ENCODE measurements around the gene C19orf44.
"Not testable (repeated sequence)": the region's sequence is repeated elsewhere in the genome, so short reads cannot be mapped to it uniquely, and the experiment has no call there.

C19orf44 gene

DNA sequence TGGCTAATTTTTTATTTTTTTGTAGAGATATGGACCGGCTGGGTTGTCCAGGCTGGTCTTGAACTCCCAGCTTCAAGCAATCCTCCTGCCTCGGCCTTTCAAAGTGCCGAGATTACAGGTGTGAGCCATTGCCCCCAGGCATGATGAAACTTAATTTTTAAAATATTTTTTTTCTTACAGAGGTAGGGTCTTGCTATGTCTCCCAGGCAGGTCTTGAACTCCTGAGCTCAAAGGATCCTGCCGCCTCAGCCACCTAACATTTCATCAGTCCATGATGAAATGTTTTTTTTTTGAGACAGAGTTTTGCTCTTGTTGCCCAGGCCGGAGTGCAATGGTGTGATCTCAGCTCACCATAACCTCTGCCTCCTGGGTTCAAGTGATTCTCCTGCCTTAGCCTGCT lies 12.4 kb downstream of the C19orf44 start:
- no peaks in the 10 kb centered on the region for H4K20me1 ChIP-seq (ENCODE audit: insufficient read depth)
- no peak overlapping the region for H3K4me3 ChIP-seq (IDR thresholded peaks at IDR 0.05; ENCODE audit: insufficient read depth, low read depth, low read length)
- no peaks in the 10 kb centered on the region for H3K36me3 ChIP-seq (ENCODE audit: insufficient read depth)
- no peak overlapping the region for H3K27ac ChIP-seq
- TF ChIP-seq, protein P1, sequence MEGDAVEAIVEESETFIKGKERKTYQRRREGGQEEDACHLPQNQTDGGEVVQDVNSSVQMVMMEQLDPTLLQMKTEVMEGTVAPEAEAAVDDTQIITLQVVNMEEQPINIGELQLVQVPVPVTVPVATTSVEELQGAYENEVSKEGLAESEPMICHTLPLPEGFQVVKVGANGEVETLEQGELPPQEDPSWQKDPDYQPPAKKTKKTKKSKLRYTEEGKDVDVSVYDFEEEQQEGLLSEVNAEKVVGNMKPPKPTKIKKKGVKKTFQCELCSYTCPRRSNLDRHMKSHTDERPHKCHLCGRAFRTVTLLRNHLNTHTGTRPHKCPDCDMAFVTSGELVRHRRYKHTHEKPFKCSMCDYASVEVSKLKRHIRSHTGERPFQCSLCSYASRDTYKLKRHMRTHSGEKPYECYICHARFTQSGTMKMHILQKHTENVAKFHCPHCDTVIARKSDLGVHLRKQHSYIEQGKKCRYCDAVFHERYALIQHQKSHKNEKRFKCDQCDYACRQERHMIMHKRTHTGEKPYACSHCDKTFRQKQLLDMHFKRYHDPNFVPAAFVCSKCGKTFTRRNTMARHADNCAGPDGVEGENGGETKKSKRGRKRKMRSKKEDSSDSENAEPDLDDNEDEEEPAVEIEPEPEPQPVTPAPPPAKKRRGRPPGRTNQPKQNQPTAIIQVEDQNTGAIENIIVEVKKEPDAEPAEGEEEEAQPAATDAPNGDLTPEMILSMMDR (conservative IDR thresholded peaks at IDR 0.05; ENCODE audit: low read depth, low read length), result no peak
- no peaks in the 10 kb centered on the region for H3K79me2 ChIP-seq (ENCODE audit: insufficient read depth, low read depth)
- no peak overlapping the region for H2AFZ ChIP-seq (ENCODE audit: low read depth)
- no peaks in the 10 kb centered on the region for H3K4me1 ChIP-seq (ENCODE audit: low read depth, poor library complexity, severe bottlenecking)
- H3K27me3 ChIP-seq (ENCODE audit: insufficient read depth, low read depth), result no peaks in the 10 kb centered on the region
- no peak overlapping the region for H3K9ac ChIP-seq
- H3K4me2 ChIP-seq, result no peak overlapping the region

DNA sequence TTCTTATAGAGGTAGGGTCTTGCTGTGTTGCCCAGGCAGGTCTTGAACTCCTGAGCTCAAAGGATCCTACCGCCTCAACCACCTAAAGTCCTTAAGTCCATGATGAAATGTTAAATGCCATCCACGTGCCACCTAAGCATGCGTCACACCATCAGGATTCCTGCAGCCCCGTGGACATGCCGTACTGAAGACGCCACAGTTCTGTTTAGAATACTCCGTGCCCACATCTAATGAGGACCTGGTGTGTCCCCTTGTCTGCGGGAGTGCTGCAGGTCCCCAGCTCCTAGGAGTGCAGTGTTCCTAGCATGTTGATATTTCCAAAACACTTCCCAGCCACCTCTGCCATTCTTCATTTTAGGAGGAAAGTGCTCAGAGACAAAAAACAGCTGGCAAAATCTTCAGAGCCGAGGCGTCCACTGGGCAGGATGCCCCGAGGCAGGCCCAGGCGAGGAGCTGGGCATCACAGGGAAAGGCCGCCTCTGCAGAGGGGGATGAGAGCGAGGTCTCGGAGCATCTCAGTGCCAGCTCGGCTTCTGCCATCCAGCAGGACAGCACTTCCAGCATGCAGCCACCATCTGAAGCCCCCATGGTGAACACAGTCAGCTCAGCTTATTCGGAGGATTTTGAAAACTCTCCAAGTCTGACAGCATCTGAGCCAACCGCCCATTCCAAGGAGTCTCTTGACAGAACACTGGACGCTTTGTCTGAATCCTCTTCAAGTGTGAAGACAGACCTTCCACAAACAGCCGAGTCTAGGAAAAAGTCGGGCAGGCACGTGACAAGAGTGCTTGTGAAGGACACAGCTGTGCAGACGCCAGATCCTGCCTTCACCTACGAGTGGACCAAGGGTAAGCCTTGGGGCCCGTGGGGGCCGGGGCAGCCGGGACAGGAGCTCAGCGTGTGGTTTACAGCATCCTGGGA lies 13.2 kb downstream of the C19orf44 start:
- Histone ChIP-seq H3K36me3 (ENCODE audit: insufficient read depth) (no peaks in the 10 kb centered on the region), H2AFZ (ENCODE audit: low read depth) (no peak overlapping the region)
- TF ChIP-seq, protein P1 (conservative IDR thresholded peaks at IDR 0.05; ENCODE audit: low read depth, low read length), result no peak

DNA sequence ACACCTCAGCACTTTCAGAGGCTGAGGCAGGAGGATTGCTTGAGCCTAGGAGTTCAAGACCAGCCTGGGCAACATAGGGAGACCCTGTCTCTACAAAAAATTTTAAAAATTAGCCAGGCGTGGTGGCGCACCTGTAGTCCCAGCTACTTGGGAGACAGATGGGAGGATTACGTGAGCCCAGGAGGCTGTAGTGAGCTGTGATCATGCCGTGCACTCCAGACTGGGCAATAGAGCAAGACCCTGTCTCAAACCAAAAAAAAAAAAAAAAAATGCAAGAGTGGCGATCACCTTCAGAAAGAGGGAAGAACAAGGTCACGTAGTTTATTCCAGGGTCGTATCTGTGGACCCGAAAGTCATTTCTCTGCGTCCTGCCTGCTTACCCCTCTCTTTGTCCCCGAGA lies 16.4 kb downstream of the C19orf44 start:
- not testable (repeated sequence) for H3K27me3 ChIP-seq (ENCODE audit: insufficient read depth, low read depth); H3K27ac ChIP-seq; H3K4me2 ChIP-seq; H3K79me2 ChIP-seq (ENCODE audit: insufficient read depth, low read depth); H3K36me3 ChIP-seq (ENCODE audit: insufficient read depth); H2AFZ ChIP-seq (ENCODE audit: low read depth); H4K20me1 ChIP-seq (ENCODE audit: insufficient read depth); H3K9ac ChIP-seq; H3K4me3 ChIP-seq (IDR thresholded peaks at IDR 0.05; ENCODE audit: insufficient read depth, low read depth, low read length); H3K4me1 ChIP-seq (ENCODE audit: low read depth, poor library complexity, severe bottlenecking)

More for the DNA sequence above, 13.2 kb downstream of the C19orf44 start:
- Histone ChIP-seq H3K4me3 (IDR thresholded peaks at IDR 0.05; ENCODE audit: insufficient read depth, low read depth, low read length) (no peak overlapping the region), H4K20me1 (ENCODE audit: insufficient read depth) (no peaks in the 10 kb centered on the region), H3K27ac (no peak overlapping the region), H3K9ac (no peak overlapping the region), H3K27me3 (ENCODE audit: insufficient read depth, low read depth) (no peaks in the 10 kb centered on the region), H3K4me1 (ENCODE audit: low read depth, poor library complexity, severe bottlenecking) (no peaks in the 10 kb centered on the region), H3K4me2 (no peak overlapping the region), H3K79me2 (ENCODE audit: insufficient read depth, low read depth) (no peaks in the 10 kb centered on the region)

DNA sequence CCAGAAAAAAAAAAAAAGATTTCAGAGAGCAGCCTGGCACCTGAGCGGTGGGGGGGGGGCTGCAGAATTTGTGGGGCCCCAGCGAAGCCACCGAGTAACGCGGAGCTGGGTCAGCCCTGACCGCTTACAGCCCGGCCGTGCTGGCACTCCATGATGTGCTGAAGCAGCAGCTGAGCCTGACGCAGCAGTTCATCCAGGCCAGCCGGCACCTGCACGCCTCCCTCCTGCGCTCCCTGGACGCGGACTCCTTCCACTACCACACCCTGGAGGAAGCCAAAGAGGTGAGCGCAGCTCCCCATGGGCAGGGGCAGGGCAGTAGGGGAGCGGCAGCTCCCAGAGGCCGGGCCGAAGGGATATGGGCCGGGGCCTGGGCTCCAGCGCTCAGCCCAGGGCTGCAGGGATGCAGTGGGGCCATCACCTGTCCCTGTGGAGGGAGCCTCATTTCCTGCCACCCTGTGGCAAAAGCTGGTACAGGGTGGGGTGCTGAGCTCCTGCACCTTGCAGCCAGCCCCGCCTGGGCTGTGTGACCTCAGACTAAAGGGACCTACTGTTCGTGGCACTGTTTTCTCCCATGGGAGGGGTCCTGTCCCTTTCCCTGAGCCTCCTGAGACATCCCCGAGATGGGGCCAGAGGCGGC lies 18.3 kb downstream of the C19orf44 start:
- Histone ChIP-seq H3K9ac (no peak overlapping the region), H3K36me3 (ENCODE audit: insufficient read depth) (no peaks in the 10 kb centered on the region), H3K4me2 (no peak overlapping the region), H3K27me3 (ENCODE audit: insufficient read depth, low read depth) (no peaks in the 10 kb centered on the region), H3K4me1 (ENCODE audit: low read depth, poor library complexity, severe bottlenecking) (no peaks in the 10 kb centered on the region), H3K4me3 (IDR thresholded peaks at IDR 0.05; ENCODE audit: insufficient read depth, low read depth, low read length) (no peak overlapping the region), H2AFZ (ENCODE audit: low read depth) (no peak overlapping the region), H3K27ac (no peak overlapping the region), H4K20me1 (ENCODE audit: insufficient read depth) (no peaks in the 10 kb centered on the region), H3K79me2 (ENCODE audit: insufficient read depth, low read depth) (no peaks in the 10 kb centered on the region)
- TF ChIP-seq, protein P1 (conservative IDR thresholded peaks at IDR 0.05; ENCODE audit: low read depth, low read length), result no peak

DNA sequence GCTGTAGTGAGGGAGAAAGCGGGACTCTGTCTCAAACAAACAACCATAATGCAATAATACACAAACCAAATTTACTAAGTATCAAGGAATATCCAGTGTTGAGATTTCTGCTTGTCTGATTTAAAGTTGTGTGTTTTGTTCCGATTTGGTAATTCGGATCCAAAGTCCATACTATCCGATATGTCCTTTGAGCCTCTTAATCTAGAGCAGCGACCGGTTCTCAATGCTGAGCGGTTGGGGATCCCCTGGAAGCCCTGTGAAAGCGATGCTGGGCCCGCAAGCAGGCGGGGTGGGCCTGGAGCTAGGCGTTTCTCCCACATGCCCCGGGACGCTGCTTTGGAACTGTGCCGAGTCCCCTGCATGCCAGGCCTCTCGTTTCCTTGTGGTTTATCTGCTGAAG lies 20.2 kb downstream of the C19orf44 start:
- Histone ChIP-seq H3K36me3 (ENCODE audit: insufficient read depth) (no peaks in the 10 kb centered on the region; the same call in 1 of the 2 replicates), H3K27me3 (ENCODE audit: insufficient read depth, low read depth) (no peaks in the 10 kb centered on the region), H3K9ac (no peak overlapping the region), H3K79me2 (ENCODE audit: insufficient read depth, low read depth) (no peaks in the 10 kb centered on the region), H3K4me2 (no peak overlapping the region), H3K4me1 (ENCODE audit: low read depth, poor library complexity, severe bottlenecking) (no peaks in the 10 kb centered on the region), H3K27ac (no peak overlapping the region), H3K4me3 (IDR thresholded peaks at IDR 0.05; ENCODE audit: insufficient read depth, low read depth, low read length) (no peak overlapping the region), H2AFZ (ENCODE audit: low read depth) (no peak overlapping the region), H4K20me1 (ENCODE audit: insufficient read depth) (no peaks in the 10 kb centered on the region)
- TF ChIP-seq, protein P1 (conservative IDR thresholded peaks at IDR 0.05; ENCODE audit: low read depth, low read length), result no peak

All from KMS-11 (cell line).